Karpas-422 (cell line): ENCODE data around the gene SPHK2. TPM values are rescaled to one million over a fixed set of nuclear protein-coding genes. Genes with fewer than 3 reads are reported as not detected.
A peak's percentile ranks its signal among the peaks of the same experiment; 100 is the strongest.

Experiments
- DNase-seq: peaks from one replicate; pipeline ENCODE4 v3.0.0-alpha.2; 2015
- H2AFZ ChIP-seq: fragments of 200-600 bp; sonication (generic); 2 replicates; pipeline ENCODE4 v1.6.1; 2014; ENCODE audit warnings: antibody characterized with exemption, low read length, mixed read lengths
- H3K27ac ChIP-seq: fragments of 200-600 bp; sonication (generic); 2 replicates; pipeline ENCODE4 v1.5.1; 2014; ENCODE audit warnings: mild to moderate bottlenecking, low read length, moderate library complexity
- H3K27me3 ChIP-seq: fragments of 200-600 bp; sonication (generic); 2 replicates; pipeline ENCODE4 v1.6.1; 2014; ENCODE audit warnings: low read length, mixed read lengths
- H3K36me3 ChIP-seq: fragments of 200-600 bp; sonication (generic); 2 replicates; pipeline ENCODE4 v1.6.1; 2014; ENCODE audit warnings: low read length, mixed read lengths; ENCODE audit not compliant: insufficient read depth
- H3K4me1 ChIP-seq: fragments of 200-600 bp; sonication (generic); 2 replicates; pipeline ENCODE4 v1.6.1; 2014; ENCODE audit warnings: mild to moderate bottlenecking, low read length, mixed read lengths
- H3K4me2 ChIP-seq: fragments of 200-600 bp; sonication (generic); 2 replicates; pipeline ENCODE4 v1.6.1; 2014; ENCODE audit warnings: low read length, low read depth, mild to moderate bottlenecking; ENCODE audit not compliant: poor library complexity, severe bottlenecking
- H3K4me3 ChIP-seq: fragments of 200-600 bp; sonication (generic); 2 replicates; pipeline ENCODE4 v1.5.1; 2014; ENCODE audit warnings: mild to moderate bottlenecking, antibody characterized with exemption, low read length, mixed read lengths
- H3K79me2 ChIP-seq: fragments of 200-600 bp; sonication (generic); 2 replicates; pipeline ENCODE4 v1.6.1; 2014; ENCODE audit warnings: mild to moderate bottlenecking, low read length, mixed read lengths
- H3K9ac ChIP-seq: fragments of 200-600 bp; sonication (generic); 2 replicates; pipeline ENCODE4 v1.6.0; 2014; ENCODE audit warnings: low read length
- H3K9me2 ChIP-seq: fragments of 200-600 bp; sonication (generic), shearing (Covaris generic); replicated peaks from 2 replicates; pipeline ENCODE4 v1.6.0; 2014; ENCODE audit warnings: mild to moderate bottlenecking, low read length, moderate library complexity; ENCODE audit not compliant: insufficient read depth
- H3K9me3 ChIP-seq: fragments of 300-700, 200-600 bp; sonication (generic); 2 replicates; pipeline ENCODE4 v1.6.1; 2014; ENCODE audit warnings: low read length, mixed read lengths
- H4K20me1 ChIP-seq: fragments of 200-600 bp; sonication (generic); 2 replicates; pipeline ENCODE4 v1.6.1; 2014; ENCODE audit warnings: mild to moderate bottlenecking, antibody characterized with exemption, low read length, low read depth; ENCODE audit not compliant: insufficient read depth
- total RNA-seq: library from RNA; depleted of rRNA; stranded (reverse); fragments of >200 nt; shearing (Covaris generic); gene quantifications from 2 replicates; pipeline ENCODE4 v1.2.3, GENCODE V29; 2014; ENCODE audit warnings: low replicate concordance

SPHK2 gene
- total RNA-seq, 1 experiment from 2014 or later: 30.6 TPM

- H3K27ac ChIP-seq: no peak overlapping the region
- DNase-seq: no peak
- no peaks in the 10 kb centered on the region for H3K27me3 ChIP-seq
- no peak overlapping the region for H2AFZ ChIP-seq
- no peaks in the 10 kb centered on the region for H3K9me3 ChIP-seq
- H3K9me2 ChIP-seq: no peaks in the 10 kb centered on the region
- no peak overlapping the region for H3K4me2 ChIP-seq
- peaks cover 25% of the 10 kb centered on the region for H4K20me1 ChIP-seq
- H3K79me2 ChIP-seq: peaks cover 39% of the 10 kb centered on the region
- peaks cover 25% of the 10 kb centered on the region for H3K4me1 ChIP-seq
- no peak overlapping the region for H3K4me3 ChIP-seq
- no peak overlapping the region for H3K9ac ChIP-seq
- H3K36me3 ChIP-seq: peaks cover 37% of the 10 kb centered on the region
These were observed 3.3 kb upstream of the SPHK2 start for GRCh38 chr19:48616041-48616436.

- Histone ChIP-seq H3K4me2 (peak overlapping the region; percentile 95), H3K36me3 (peaks cover 37% of the 10 kb centered on the region), H3K9ac (no peak overlapping the region; the same call in 1 of the 2 replicates)
These were observed 2.7 kb upstream of the SPHK2 start for GRCh38 chr19:48616491-48617056.

GRCh38 chr19:48617146-48617937, 2.0 kb upstream of the SPHK2 start:
- H3K9me2 ChIP-seq: no peaks in the 10 kb centered on the region
- peaks cover 37% of the 10 kb centered on the region for H3K36me3 ChIP-seq
- no peaks in the 10 kb centered on the region for H3K9me3 ChIP-seq
- peak overlapping the region; percentile 95 for H3K4me2 ChIP-seq
- H3K4me3 ChIP-seq: peak overlapping the region; percentile 93
- H3K79me2 ChIP-seq: peaks cover 39% of the 10 kb centered on the region
- peaks cover 32% of the 10 kb centered on the region for H3K4me1 ChIP-seq
- H3K9ac ChIP-seq: peak overlapping the region; percentile 98
- no peak for DNase-seq
- H2AFZ ChIP-seq: no peak overlapping the region
- H3K27me3 ChIP-seq: no peaks in the 10 kb centered on the region
- H3K27ac ChIP-seq: peak overlapping the region; percentile 88; the same call in 1 of the 2 replicates
- H4K20me1 ChIP-seq: peaks cover 25% of the 10 kb centered on the region

More at GRCh38 chr19:48616491-48617056, 2.7 kb upstream of the SPHK2 start:
- peaks cover 29% of the 10 kb centered on the region for H3K4me1 ChIP-seq
- peaks cover 39% of the 10 kb centered on the region for H3K79me2 ChIP-seq
- H2AFZ ChIP-seq: no peak overlapping the region
- no peak overlapping the region for H3K27ac ChIP-seq
- no peaks in the 10 kb centered on the region for H3K9me3 ChIP-seq
- no peak for DNase-seq
- H3K27me3 ChIP-seq: no peaks in the 10 kb centered on the region
- H4K20me1 ChIP-seq: peaks cover 25% of the 10 kb centered on the region
- no peak overlapping the region for H3K4me3 ChIP-seq
- no peaks in the 10 kb centered on the region for H3K9me2 ChIP-seq

GRCh38 chr19:48618278-48618915, 909 bp upstream of the SPHK2 start:
- Histone ChIP-seq H2AFZ (no peak overlapping the region), H3K36me3 (peaks cover 37% of the 10 kb centered on the region), H4K20me1 (peaks cover 25% of the 10 kb centered on the region), H3K9me2 (no peaks in the 10 kb centered on the region), H3K27me3 (no peaks in the 10 kb centered on the region), H3K9ac (peak overlapping the region; percentile 98), H3K4me1 (peaks cover 37% of the 10 kb centered on the region), H3K4me3 (peak overlapping the region; percentile 93), H3K4me2 (peak overlapping the region; percentile 95), H3K9me3 (no peaks in the 10 kb centered on the region), H3K27ac (peak overlapping the region; percentile 88), H3K79me2 (peaks cover 39% of the 10 kb centered on the region)
- DNase-seq: no peak

GRCh38 chr19:48619692-48620585, 633 bp downstream of the SPHK2 start:
- Histone ChIP-seq H3K27ac (peak overlapping the region; percentile 77), H3K27me3 (no peaks in the 10 kb centered on the region), H3K4me3 (peak overlapping the region; percentile 93), H4K20me1 (peaks cover 25% of the 10 kb centered on the region), H3K79me2 (peaks cover 46% of the 10 kb centered on the region), H3K9me2 (no peaks in the 10 kb centered on the region), H3K4me2 (peak overlapping the region; percentile 90), H3K9ac (peak overlapping the region; percentile 95), H3K4me1 (peaks cover 47% of the 10 kb centered on the region), H3K9me3 (no peaks in the 10 kb centered on the region), H3K36me3 (peaks cover 37% of the 10 kb centered on the region), H2AFZ (no peak overlapping the region)
- DNase-seq: no peak

- no peak overlapping the region; the same call in 1 of the 2 replicates for H3K27ac ChIP-seq
- DNase-seq: no peak
- peak overlapping the region; percentile 67 for H3K4me2 ChIP-seq
- H2AFZ ChIP-seq: no peak overlapping the region
- H3K9ac ChIP-seq: peak overlapping the region; percentile 65
- no peaks in the 10 kb centered on the region for H3K9me2 ChIP-seq
- H3K9me3 ChIP-seq: no peaks in the 10 kb centered on the region
- peaks cover 35% of the 10 kb centered on the region for H3K79me2 ChIP-seq
- H3K4me3 ChIP-seq: peak overlapping the region; percentile 59
- H3K4me1 ChIP-seq: peaks cover 35% of the 10 kb centered on the region
- H3K27me3 ChIP-seq: no peaks in the 10 kb centered on the region
- H3K36me3 ChIP-seq: peaks cover 5% of the 10 kb centered on the region
- peaks cover 8% of the 10 kb centered on the region for H4K20me1 ChIP-seq
These were observed 4.3 kb downstream of the SPHK2 start for GRCh38 chr19:48623556-48624066.

- H3K9me3 ChIP-seq: no peaks in the 10 kb centered on the region
- peaks cover 35% of the 10 kb centered on the region for H3K4me1 ChIP-seq
- peak; percentile 99 for DNase-seq
- H3K27ac ChIP-seq: no peak overlapping the region; the same call in 1 of the 2 replicates
- no peaks in the 10 kb centered on the region for H3K27me3 ChIP-seq
- H2AFZ ChIP-seq: no peak overlapping the region
- peaks cover 6% of the 10 kb centered on the region; the same call in 1 of the 2 replicates for H4K20me1 ChIP-seq
- peak overlapping the region; percentile 93 for H3K4me3 ChIP-seq
- peaks cover 32% of the 10 kb centered on the region for H3K79me2 ChIP-seq
- peak overlapping the region; percentile 88 for H3K9ac ChIP-seq
- peak overlapping the region; percentile 86 for H3K4me2 ChIP-seq
- H3K36me3 ChIP-seq: peaks cover 3% of the 10 kb centered on the region; the same call in 1 of the 2 replicates
- H3K9me2 ChIP-seq: no peaks in the 10 kb centered on the region
These were observed 4.8 kb downstream of the SPHK2 start for GRCh38 chr19:48624067-48624594.
